AG08396 (cell line): ENCODE results near the gene GPR137.
"Not testable (repeated sequence)": the region's sequence is repeated elsewhere in the genome, so short reads cannot be mapped to it uniquely, and the experiment has no call there.

Experiments
- DNase-seq: peaks from one replicate; pipeline ENCODE4 v3.0.0; 2012; ENCODE audit warnings: low spot score, mixed read lengths

The GPR137 gene

DNA sequence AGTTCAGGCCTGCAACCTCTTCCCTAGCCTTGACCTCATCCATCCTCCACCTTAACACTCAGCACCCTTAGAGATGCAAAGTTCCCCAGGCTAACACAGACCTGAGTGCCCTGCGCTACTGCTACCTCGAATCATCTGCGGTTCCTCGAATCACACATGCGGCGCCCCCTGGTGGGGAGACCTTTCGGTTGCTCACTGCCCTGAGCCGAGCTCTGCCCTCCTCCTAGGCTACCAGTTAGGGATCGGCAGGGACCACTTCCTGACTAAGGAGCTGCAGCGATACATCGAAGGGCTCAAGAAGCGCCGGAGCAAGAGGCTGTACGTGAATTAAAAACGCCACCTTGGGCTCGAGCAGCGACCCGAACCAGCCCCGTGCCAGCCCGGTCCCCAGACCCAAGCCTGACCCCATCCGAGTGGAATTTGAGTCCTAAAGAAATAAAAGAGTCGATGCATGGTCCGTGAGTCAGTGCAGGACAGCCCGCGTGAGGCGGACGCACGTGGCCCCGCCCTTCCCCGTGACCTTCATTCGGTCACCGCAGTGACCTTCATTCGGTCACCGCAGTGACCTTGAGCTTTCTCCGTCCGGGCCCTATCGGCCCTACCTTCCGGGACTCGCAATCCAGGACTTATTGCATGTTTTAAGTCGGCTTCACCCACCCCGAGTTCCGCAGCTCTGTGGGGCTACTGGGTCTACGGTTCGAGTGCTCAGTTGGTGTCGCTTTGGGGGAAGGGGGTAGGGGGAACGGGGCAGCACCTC is 18.8 kb downstream of the GPR137 start:
- DNase-seq = peak; percentile 90

DNA sequence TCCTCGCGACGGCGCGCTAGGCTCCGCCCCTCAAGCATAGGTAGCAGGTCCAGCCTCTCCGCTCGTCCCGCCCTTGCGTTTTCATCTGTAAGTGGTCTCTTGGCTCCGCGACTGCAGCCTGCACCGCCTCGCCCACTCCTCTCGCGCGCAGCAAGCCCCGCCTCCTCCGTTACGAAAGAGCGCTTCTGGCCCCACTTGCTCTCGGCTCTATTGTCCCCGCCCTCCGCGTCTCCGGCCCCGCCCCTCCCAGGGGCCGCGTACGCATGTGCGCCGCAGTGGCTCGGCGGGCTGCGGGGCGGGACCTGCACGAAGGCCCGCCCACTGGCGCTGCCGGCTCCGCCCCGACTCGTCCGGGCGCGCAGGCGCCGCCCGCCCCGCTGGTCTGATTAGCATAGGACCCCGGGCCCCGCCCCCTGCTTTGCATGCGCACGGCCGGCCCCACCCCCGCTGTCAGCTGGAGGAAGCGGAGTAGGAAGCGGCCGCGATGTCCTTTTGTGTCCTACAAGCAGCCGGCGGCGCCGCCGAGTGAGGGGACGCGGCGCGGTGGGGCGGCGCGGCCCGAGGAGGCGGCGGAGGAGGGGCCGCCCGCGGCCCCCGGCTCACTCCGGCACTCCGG is 19.5 kb downstream of the GPR137 start, which contains the start of gene ESRRA:
Gene ESRRA (plus strand): TSS at position 450 of the 616 bp plus-strand sequence. CDS start 1,656 bp downstream, outside the sequence.
- DNase-seq = peak; percentile 100

DNA sequence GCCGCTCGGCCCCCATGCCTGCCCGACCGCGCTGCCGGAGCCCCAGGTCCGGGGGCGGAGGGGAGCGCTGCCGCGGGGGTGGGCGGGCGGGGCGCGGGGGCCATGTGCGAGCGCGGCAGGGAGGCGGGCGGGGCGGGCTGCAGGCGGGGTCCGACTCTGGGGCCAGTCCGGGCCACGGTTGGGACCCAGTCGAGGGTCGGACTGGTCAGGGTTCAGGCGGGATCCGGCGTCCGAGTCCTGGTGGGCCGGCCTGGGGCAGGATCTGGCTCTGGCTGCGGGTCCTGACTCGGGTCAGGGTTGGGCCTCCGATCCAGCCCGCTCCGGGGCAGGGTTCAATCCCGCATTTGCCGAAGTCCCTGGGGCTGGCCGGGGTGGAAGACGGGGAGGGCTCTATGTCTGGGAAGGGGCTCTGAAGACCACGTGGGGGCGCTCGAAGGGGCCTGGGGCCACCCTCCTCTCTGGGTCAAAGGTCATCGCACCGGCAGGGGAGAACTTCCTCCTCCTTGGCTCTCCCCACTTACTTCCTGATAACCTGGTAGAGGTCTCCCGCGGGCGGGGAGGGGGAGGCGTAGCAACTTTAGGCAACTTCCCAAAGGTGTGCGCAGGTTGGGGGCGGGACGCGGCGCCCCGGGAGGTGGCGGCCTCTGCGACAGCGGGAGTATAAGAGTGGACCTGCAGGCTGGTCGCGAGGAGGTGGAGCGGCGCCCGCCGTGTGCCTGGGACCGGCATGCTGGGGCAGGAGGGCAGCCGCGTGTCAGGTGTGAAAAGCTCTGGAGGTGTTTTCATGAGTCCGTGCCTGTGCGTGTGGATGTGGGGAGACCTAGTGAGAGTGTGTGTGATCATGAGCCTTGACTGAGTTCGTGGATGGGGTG is 20.3 kb downstream of the GPR137 start:
- DNase-seq = no peak

DNA sequence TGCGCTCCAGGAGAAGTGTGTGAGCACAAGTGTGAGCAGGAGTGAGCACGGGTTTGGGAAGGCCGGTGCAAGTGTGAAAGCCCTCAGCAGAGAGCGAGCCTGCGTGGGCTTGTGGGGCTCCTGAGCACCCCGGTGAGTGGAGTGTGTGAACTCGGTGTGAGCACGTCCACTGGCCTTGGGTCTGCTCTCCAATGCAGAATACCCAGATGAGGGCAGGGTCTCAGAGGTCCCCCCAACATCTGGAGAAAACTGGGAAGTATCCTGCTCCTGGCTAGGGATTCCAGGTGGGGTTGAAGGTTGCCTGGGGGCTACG is 20.9 kb downstream of the GPR137 start:
- DNase-seq = no peak

DNA sequence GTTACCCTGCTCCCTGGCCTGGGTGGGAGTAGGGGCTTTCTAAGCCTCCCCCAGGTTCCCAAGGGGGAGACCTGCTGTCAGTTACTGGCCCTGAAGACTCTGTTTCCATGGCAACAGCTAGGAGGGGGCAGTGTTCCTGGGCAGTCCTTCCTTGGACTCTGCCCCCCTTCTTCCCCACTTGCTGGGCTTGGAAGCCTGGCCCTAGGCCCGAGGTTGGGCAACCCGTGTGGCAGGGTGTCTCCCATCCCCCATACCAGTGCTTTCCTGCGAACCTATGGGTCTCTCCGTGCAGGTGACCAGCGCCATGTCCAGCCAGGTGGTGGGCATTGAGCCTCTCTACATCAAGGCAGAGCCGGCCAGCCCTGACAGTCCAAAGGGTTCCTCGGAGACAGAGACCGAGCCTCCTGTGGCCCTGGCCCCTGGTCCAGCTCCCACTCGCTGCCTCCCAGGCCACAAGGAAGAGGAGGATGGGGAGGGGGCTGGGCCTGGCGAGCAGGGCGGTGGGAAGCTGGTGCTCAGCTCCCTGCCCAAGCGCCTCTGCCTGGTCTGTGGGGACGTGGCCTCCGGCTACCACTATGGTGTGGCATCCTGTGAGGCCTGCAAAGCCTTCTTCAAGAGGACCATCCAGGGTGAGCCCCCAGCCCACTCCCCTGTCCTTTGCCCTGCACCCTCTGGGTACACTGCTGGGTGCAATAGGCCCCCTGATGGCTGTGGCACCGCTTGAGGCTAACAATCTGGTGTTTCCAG is 21.4 kb downstream of the GPR137 start:
- no peak for DNase-seq

DNA sequence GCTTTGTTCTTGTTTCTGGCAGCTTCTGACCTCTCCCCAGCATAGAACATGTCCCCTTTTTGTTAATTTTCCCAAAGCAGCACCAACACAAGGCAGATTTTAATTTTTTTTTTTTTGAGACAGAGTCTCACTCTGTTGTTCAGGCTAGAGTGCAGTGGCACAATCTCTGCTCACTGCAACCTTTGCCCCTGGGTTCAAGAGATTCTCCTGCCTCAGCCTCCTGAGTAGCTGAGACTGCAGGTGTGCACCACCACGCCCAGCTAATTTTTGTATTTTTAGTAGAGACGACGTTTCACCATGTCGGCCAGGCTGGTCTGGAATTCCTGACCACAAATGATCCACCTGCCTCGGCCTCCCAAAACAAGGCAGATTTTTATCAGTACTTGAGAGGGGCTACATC is 22.1 kb downstream of the GPR137 start:
- DNase-seq = not testable (repeated sequence)

DNA sequence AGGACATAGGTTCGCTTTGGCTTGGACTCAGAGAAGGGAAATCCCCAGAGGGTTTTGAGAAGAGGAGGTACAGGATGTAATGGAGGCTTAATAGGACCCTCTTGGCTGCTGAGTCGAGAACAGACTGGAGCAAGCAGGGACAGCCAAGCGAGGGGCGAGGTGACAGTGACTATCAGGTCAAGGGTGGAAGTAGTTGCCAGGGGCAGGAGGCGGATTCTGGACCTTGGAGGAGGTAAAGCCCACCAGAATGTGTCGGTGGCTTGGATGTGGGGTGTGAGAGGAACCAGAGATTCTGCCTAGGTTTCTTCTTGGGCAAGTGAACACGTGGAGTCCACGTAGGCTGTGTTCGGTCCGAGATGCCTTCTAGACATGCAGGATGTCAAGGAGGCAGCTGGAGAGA is 27.3 kb downstream of the GPR137 start:
- no peak for DNase-seq

DNA sequence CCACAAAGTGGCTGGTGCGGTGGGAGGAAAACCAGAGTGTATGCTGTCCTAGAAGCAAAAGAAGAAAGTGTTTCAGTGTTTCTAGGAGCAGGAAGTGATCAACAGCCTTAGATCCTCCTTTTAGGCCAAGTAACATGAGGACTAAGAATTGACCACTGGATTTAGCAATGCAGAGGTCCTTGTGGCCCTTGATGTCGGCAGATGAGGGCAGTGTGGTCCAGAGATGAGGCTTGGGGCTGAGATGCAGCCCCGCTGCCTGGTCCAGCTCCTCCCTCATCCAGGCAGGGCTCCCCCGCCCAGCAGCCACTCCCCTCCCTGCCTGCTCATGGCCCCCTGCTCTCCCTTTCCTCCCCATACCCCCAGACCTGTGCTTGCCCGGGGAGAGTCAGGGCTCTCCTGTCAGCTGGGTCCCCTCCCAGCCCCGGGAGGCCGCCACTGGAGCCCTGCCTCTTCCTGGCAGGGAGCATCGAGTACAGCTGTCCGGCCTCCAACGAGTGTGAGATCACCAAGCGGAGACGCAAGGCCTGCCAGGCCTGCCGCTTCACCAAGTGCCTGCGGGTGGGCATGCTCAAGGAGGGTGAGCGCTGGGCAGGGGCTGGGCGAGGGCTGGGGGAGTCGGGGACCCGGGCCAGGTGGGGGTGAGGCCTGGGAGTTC is 28.0 kb downstream of the GPR137 start:
- no peak for DNase-seq

DNA sequence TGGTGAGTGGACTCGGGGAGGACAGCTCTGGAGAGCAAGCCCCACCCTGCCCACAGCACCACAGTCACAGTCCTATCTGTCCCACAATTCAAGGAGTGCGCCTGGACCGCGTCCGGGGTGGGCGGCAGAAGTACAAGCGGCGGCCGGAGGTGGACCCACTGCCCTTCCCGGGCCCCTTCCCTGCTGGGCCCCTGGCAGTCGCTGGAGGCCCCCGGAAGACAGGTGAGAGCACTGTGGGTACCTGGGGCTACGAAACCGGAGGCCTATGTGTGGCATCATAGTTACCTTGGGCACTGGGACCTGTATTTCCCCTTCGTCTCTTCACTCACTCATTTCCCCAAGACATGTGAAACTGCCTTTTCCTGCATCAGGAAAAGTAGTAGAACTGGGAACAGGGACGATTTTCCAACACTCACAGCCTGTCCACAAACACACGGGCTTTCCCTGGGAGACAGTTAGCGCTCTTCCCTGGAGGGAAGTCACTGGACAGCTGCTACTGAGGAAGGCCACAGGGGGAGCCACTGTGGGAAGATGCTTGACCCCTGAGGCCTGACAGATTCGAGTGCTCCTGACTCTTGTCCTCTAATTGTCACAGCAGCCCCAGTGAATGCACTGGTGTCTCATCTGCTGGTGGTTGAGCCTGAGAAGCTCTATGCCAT is 28.6 kb downstream of the GPR137 start:
- DNase-seq = no peak

DNA sequence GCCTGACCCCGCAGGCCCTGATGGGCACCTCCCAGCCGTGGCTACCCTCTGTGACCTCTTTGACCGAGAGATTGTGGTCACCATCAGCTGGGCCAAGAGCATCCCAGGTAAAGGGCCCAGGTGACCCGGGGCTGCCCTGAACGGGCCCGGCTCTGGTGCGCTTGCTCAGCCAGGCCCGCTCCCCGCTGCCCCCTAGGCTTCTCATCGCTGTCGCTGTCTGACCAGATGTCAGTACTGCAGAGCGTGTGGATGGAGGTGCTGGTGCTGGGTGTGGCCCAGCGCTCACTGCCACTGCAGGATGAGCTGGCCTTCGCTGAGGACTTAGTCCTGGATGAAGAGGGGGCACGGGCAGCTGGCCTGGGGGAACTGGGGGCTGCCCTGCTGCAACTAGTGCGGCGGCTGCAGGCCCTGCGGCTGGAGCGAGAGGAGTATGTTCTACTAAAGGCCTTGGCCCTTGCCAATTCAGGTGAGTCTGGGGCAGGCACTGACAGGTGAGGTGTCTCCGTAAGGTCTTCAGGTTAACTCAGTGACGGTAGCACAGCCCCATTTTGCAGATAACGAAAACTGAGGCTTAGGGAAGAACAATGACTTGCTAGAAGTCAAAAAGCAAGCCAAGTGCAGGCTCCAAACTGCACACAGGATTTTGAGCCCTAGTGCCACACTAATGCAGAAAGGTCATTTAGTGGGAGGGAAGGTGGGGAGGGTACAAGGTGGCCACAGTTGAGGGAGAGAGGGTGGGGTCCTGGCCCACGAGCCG is 29.3 kb downstream of the GPR137 start:
- no peak for DNase-seq

DNA sequence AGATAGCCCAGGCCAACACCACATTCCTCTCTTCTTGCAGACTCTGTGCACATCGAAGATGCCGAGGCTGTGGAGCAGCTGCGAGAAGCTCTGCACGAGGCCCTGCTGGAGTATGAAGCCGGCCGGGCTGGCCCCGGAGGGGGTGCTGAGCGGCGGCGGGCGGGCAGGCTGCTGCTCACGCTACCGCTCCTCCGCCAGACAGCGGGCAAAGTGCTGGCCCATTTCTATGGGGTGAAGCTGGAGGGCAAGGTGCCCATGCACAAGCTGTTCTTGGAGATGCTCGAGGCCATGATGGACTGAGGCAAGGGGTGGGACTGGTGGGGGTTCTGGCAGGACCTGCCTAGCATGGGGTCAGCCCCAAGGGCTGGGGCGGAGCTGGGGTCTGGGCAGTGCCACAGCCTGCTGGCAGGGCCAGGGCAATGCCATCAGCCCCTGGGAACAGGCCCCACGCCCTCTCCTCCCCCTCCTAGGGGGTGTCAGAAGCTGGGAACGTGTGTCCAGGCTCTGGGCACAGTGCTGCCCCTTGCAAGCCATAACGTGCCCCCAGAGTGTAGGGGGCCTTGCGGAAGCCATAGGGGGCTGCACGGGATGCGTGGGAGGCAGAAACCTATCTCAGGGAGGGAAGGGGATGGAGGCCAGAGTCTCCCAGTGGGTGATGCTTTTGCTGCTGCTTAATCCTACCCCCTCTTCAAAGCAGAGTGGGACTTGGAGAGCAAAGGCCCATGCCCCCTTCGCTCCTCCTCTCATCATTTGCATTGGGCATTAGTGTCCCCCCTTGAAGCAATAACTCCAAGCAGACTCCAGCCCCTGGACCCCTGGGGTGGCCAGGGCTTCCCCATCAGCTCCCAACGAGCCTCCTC is 30.2 kb downstream of the GPR137 start:
- DNase-seq = not testable (repeated sequence)

DNA sequence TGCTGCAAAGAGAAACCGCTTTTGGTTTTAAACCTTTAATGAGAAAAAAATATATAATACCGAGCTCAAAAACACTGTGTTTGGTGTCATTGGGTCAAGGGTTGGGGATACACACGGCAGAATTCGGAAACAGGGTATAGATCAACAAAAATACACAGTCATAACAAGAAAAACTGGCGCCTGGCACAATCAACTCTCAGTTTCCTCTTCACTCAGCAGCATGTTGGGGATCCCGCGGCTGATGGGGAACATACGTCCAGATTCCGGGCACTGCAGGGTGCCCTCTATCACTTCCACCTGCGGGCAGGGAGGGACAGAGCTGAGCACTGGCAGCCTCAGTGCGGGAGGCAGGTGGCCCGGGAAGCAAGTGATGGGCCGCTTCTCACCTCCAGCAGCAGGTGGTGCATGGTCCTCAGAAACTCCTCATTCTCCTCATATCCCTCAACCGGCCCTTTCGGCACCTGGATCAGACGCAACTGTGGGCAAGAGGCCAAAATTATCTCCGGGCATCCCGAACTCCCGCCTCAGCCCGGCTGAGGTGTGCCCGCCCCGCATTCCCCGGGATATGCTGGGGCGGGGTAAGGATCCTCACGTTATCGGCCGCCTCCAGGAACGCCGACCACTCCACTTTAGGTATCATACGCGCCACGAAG is 31.1 kb downstream of the GPR137 start:
- no peak for DNase-seq

DNA sequence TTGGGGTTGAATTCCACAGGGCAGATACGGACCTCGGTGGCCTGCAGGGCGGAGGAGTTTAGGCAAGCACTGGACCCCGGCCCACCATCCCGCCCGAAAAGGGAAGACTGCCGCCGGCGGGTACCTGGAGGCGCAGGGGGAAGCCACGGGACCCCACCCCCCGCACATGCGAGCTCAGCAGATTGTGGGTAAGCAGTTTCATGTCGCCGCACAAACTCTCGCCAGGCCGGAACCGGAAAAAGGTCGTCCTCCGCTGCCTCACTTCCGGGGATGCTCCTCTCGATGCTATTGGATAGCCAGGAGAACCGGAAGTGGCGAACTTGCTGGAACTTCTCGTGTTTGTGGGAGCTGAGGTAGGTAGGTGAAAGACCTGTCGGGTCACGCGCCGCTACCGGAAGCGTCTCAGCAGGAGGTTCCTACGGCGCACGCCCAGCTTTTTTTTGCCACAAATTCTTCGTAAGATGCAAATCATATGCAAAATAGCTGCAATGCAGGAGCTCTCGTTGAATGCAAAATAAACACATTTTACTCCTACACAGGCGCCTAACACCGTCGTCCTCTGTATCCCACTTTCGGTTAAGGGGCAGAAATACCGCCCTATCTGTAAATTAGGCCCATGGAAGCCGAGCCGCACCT is 31.8 kb downstream of the GPR137 start, which contains the start of gene TRMT112:
Gene TRMT112 (minus strand): TSS at position 235 of the 636 bp plus-strand sequence. CDS start 33 bp downstream, at position 202.
- peak; percentile 92 for DNase-seq

DNA sequence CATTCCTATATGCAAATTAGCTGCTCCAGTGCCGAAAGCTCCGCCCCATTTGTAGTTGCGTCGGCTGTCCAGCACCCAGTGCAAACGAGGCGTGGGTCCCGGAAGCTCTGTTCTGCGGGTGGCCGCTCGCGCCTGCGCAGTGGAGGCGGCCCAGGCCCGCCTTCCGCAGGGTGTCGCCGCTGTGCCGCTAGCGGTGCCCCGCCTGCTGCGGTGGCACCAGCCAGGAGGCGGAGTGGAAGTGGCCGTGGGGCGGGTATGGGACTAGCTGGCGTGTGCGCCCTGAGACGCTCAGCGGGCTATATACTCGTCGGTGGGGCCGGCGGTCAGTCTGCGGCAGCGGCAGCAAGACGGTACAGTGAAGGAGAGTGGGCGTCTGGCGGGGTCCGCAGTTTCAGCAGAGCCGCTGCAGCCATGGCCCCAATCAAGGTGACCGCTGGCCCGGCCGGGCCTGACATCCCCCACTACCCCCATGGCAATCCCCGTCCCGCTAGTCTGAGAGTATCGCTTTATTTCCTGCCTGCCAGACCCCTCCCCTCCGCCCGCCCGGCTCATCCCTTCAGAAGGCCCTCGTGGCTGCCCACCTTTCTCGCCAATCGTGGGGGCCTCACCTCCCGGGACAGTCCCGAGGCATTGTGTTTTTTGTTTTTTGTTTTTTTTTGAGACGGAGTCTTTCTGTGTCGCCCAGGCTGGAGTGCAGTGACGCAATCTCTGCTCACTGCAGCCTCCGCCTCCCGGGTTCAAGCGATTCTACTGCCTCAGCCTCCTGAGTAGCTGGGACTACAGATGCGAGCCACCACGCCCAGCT is 32.5 kb downstream of the GPR137 start, which contains the start of gene PRDX5:
Gene PRDX5 (plus strand): TSS at position 161 of the 805 bp plus-strand sequence. CDS start 95 bp downstream, at position 256.
- peak; percentile 99 for DNase-seq

DNA sequence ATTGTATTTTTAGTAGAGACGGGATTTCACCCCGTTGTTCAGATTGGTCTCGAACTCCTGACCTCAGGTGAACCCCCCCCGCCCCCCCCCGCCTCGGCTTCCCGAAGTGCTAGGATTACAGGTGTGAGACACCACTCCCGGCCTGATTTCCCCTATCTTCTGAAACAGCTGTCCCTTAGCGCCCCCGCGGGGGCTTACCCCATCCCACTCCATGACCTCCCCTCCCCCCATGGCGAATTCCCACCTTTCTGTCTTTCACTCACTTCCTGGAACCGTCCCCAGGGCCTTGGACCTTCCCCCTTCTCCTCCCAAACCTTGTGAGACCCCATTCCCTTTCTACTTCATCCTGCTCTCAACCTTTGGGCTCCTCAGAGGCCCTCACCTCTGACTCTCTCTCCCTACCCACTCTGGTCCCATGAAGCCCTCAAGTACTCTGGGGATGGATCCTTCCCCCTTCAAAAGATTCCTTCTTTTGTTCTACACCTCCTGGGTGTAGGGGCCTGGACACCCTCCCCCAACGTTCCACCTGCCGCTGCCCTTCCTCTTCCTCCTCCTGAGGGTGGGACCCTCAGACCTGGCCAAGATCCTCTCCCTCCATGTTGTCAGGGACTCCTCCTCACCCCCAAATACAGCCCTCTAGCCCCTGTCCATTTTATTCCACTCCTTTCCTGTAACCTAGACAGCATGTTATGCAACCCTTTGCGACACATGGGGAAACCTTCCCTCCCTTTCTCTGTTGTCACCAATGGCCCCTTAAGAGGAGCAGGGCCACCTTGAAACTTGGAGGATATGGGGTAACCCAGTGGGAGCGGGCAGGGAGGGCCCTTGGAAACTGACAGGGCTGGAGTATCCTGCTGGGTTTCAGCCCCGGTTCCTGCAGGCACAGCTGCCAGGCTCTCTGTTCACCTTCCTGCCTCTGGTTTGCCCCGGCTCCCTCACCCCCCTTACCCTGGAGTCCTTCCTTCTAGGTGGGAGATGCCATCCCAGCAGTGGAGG is 33.4 kb downstream of the GPR137 start:
- no peak for DNase-seq

DNA sequence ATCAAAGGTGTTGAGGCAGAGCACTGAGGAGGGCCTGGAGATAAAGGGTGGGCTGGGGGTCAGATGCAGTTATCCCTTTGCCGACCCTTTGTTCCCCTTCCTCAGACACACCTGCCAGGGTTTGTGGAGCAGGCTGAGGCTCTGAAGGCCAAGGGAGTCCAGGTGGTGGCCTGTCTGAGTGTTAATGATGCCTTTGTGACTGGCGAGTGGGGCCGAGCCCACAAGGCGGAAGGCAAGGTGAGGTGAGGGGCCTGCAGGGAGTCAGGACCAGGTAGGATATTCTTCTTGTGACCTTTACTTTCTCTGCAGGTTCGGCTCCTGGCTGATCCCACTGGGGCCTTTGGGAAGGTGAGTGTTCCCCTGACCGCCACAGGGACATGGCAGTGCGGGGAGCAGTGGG is 34.9 kb downstream of the GPR137 start:
- no peak for DNase-seq
